Measurements from ENCODE around the gene ULBP3. TPM values are rescaled to one million over a fixed set of nuclear protein-coding genes. Genes with fewer than 3 reads are reported as not detected.
A peak's percentile ranks its signal among the peaks of the same experiment; 100 is the strongest.
"Not testable (repeated sequence)": the region's sequence is repeated elsewhere in the genome, so short reads cannot be mapped to it uniquely, and the experiment has no call there.

ULBP3 gene
- total and polyA plus RNA-seq, 9 of the 15 experiments (the other 6 are each of a cell fraction or from before 2014, with no cell fraction given) = 0.25 to 0.33 TPM; not detected in 7

DNA sequence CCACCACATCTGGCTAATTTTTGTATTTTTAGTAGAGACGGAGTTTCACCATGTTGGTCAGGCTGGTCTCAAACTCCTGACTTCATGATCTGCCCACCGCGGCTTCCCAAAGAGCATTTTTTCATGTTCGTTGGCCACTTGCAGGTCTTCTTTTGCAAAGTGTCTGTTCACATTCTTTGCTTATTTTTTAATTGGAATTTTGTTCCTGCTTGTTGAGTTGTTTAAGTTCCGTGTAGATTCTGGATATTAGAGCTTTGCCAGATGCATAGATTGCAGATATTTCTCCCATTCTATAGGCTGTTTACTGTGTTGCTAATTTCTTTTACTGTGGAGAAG is 51.8 kb downstream of the ULBP3 start:
- CTCF ChIA-PET (ENCODE audit: low intra/inter-chr PET ratio) = interaction anchor here (0.8 to 4.4 kb wide), 3 partner anchors 82 to 315 kb away, joined by 3 to 70 read pairs (median 4); no protein-coding TSS in a partner anchor
- in situ Hi-C loops (cut with MboI) = not testable (repeated sequence)
- intact Hi-C loops (cut with micrococcal nuclease) = loop anchor here (1.0 to 5.0 kb wide), 2 partner anchors 83 to 175 kb away; no protein-coding TSS in a partner anchor

More for the DNA sequence above, 51.8 kb downstream of the ULBP3 start:
- not testable (repeated sequence) for H3K27ac ChIP-seq (ENCODE audit: extremely low read depth, low read depth, low read length); H3K4me3 ChIP-seq; DNase-seq (ENCODE audit: extremely low read depth in 1 of 4, low spot score in 3 of 4); BruUV-seq (replicated peaks); H3K9me3 ChIP-seq (replicated peaks; ENCODE audit: control insufficient read depth, insufficient read depth, low read depth, low read length); FAIRE-seq; H3K36me3 ChIP-seq (ENCODE audit: control insufficient read depth, insufficient read depth, low read length); H3K9ac ChIP-seq (ENCODE audit: insufficient read depth in 1 of 2, low read depth in 2 of 2, low read length in 2 of 2); H2AFZ ChIP-seq (ENCODE audit: low read depth, low read length); H4K20me1 ChIP-seq (replicated peaks; ENCODE audit: control insufficient read depth, insufficient read depth, low read length); H3K79me2 ChIP-seq (ENCODE audit: control insufficient read depth, insufficient read depth, low read length); H3K4me2 ChIP-seq (ENCODE audit: insufficient read depth, low read length); H3K9me1 ChIP-seq (ENCODE audit: control insufficient read depth, insufficient read depth, low read length); ATAC-seq
- Histone ChIP-seq H3K4me1 (replicated peaks in 1 of 2; ENCODE audit: control insufficient read depth in 2 of 2, insufficient read depth in 2 of 2, low read length in 2 of 2) (peaks cover 18 to 21% of the 10 kb centered on the region in 2 experiments; a peak in 4 of 5 replicates), H3K27me3 (ENCODE audit: control insufficient read depth in 2 of 2, insufficient read depth in 2 of 2, low read length in 2 of 2) (peaks cover 5 to 14% of the 10 kb centered on the region in 2 experiments; a peak in 4 of 5 replicates)
- POLR2A ChIA-PET = interaction anchor here (0.7 to 1.0 kb wide), 2 partner anchors 18 to 82 kb away, joined by 3 read pairs; no protein-coding TSS in a partner anchor
- WGBS (ENCODE audit: insufficient coverage, low coverage, missing lambda C conversion rate) = 1% methylated on average over 5 of the region's 5 CpGs
- 0 out of 2 replicates have a peak, but pooled peaks have one; percentile 51 for TF ChIP-seq ZEB2 (IDR thresholded peaks at IDR 0.05)
- TF ChIP-seq, protein P1, sequence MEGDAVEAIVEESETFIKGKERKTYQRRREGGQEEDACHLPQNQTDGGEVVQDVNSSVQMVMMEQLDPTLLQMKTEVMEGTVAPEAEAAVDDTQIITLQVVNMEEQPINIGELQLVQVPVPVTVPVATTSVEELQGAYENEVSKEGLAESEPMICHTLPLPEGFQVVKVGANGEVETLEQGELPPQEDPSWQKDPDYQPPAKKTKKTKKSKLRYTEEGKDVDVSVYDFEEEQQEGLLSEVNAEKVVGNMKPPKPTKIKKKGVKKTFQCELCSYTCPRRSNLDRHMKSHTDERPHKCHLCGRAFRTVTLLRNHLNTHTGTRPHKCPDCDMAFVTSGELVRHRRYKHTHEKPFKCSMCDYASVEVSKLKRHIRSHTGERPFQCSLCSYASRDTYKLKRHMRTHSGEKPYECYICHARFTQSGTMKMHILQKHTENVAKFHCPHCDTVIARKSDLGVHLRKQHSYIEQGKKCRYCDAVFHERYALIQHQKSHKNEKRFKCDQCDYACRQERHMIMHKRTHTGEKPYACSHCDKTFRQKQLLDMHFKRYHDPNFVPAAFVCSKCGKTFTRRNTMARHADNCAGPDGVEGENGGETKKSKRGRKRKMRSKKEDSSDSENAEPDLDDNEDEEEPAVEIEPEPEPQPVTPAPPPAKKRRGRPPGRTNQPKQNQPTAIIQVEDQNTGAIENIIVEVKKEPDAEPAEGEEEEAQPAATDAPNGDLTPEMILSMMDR (IDR thresholded peaks at IDR 0.05 in 2 of 3, conservative IDR thresholded peaks at IDR 0.05 in 1 of 3; ENCODE audit: insufficient read depth in 2 of 3, low read depth in 1 of 3, low read length in 3 of 3) = 0 out of 6 replicates have a peak, but pooled peaks of 1 of the 3 experiments have one; percentile 5
- TF ChIP-seq MAZ (CRISPR knock-in tag; conservative IDR thresholded peaks at IDR 0.05 in 1 of 2, IDR thresholded peaks at IDR 0.05 in 1 of 2) = 0 out of 4 replicates have a peak, but pooled peaks of 1 of the 2 experiments have one; percentile 3
